GM19193 (cell line): ENCODE results near the gene TNS1.

Experiments used
- POLR2A ChIP-seq: IDR thresholded peaks from 4 replicates; pipeline ENCODE4 v1.6.1; 2011; ENCODE audit not compliant: insufficient read depth, insufficient read length; ENCODE audit errors: extremely low read depth

Gene TNS1

GRCh38 chr2:217998926-217999594, 3.7 kb downstream of the TNS1 start:
- no peak for TF ChIP-seq POLR2A

DNA sequence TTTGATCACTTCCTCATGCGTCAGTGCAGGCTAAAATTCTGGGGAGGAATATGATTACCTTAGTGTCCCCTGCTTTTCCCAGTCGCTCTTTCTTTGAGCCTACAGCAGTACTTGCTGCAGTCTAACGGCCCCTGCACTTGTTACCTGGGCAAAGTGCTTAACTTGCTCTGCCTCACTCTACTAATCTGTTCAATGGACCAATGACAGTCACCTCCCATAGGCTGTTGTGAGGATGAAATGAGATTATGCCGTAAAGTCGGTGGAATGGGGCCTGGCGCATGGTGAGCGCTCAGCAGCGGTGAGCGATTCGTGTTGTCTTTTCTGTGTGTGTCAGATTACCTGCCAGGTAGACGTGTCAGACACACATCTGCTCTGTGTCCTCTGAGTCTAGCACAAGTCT, 5.3 kb downstream of the TNS1 start:
- no peak for TF ChIP-seq POLR2A

DNA sequence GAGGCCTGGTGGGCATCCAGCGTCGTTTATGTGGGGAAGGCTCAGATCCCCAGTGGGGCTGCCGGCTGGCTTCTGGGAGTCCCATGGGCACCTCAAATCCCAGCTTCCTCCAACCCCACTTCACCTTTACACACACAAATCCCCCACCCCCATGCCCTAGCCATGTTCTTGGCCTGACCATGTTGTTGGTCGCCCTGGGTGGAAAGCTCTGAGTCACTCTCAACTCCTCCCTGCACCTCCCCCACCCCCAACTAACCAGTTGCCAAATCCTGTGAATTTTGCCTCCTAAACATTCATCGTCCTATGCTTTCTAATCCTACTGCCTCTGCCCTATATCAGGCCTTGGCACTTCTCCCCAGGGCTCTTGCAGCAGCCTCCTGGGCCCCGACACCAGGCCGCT, 6.4 kb downstream of the TNS1 start:
- no peak for TF ChIP-seq POLR2A

GRCh38 chr2:217995731-217996231, 7.0 kb downstream of the TNS1 start:
- no peak for TF ChIP-seq POLR2A

DNA sequence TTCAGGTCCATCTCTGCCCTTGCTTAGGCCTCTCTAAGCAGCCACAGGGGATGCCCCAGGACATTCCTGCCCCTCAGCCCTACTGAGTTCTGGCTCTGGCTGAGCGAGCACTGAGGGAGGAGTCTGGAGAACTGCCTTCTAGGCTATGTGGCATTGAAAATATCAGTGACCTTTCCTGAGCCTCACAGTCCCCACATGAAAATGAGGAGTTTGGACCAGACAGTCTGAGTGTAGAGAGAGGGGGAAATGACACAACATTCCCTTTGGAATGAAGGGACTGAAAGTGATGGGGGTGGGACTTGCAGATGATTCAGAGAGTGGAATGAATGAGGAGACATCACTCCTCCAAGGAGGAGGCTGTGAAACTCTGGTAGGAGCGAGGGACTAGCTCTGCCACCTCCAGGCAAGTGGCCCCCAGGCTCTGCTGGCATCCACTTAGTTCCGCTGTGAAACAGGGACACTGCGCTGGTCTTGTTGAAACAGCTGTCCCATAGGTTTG, 8.0 kb downstream of the TNS1 start:
- no peak for TF ChIP-seq POLR2A

GRCh38 chr2:217993817-217994463, 8.9 kb downstream of the TNS1 start:
- no peak for TF ChIP-seq POLR2A

DNA sequence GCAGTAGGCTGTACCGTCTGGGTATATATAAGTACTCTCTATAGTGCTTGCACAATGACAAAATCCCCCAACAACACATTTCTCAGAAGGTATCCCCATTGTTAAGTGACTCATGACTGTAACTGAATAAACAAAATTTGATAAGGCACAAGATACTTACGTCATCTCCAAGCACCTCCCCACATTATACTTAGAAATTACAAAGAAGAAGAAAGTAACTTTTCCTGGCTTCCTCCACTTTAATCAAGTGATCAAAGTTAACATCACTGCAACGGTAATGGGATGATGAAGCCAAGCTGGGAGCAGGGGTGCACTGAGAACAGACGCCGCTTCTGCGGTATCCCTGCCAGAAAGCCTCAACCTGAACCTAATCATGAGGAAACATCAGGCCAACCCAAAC, 9.7 kb downstream of the TNS1 start:
- no peak for TF ChIP-seq POLR2A

GRCh38 chr2:217992061-217992460, 10.7 kb downstream of the TNS1 start:
- no peak for TF ChIP-seq POLR2A

DNA sequence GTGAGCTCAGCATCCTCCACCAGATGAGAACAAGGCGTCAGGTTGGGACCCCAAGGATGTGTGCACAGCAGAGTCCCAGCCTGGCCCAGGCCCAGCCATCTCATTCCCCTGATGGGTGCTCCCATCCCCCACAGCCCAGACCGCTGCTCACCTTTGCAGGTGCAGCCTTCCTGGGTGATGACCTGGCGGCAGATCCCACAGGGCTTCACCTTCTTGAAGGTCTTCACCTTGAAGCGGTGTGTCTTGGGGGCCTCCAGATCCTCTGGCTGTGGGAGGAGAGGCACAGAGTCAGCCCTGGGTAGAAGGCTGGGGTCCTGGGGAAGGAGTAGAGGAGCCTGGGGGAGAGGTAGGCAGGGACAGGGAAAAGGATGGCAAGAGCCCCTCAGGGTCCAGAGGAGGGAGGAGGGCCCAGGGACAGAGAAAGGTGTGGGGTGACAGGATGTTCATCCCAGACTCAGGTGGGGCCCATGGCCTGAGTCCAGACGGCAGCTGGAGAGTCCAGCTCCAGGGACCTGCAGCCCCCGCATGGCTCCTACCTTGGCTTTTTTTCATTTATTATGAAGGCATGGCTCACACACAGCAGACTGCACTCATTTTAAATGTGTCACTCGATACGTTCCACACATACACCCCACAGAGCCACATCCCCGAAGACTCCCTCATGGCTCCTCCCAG, 11.9 kb downstream of the TNS1 start:
- no peak for TF ChIP-seq POLR2A

DNA sequence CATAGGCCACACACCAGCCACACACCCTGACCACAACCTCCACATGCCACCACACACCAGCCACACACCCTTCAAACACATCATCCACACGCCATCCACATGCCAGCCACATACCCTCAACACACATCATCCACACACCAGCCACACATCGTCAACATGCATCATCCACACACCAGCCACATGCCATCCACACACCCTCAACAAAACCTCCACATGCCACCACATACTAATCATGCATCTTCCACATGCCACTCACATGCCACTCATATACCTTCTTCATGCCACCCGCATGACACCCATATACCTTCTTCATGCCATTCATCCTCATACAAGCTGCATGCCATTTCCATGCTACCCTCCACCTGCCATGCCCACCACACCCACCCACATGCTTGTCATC, 12.4 kb downstream of the TNS1 start:
- TF ChIP-seq POLR2A: no peak

- no peak for TF ChIP-seq POLR2A
Measured at GRCh38 chr2:217989221-217989948, 13.4 kb downstream of the TNS1 start.

- TF ChIP-seq POLR2A: no peak
Measured at GRCh38 chr2:217988840-217989204, 14.0 kb downstream of the TNS1 start.

- no peak for TF ChIP-seq POLR2A
Measured at GRCh38 chr2:217988014-217988839, 14.6 kb downstream of the TNS1 start.

DNA sequence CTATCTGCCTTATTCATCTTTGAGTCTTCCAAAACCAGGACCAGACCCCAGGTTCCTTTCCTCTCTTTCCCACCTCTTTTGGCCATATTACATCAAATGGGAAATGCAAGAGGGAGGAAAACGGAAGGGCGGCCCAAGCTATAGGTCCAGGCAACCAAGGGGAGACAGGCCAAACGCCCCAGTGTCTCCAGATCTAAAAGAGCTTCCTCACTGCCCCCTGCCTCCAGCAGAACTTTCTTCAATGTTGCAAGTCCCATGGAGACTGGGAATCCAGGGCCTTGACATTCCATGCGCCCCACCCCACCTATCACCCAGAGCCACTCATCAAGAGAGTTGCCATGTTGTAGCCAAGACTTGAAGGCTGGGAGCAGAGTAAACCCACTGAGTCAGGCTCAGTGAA, 15.4 kb downstream of the TNS1 start:
- no peak for TF ChIP-seq POLR2A
